Measurements from ENCODE around the gene FAM219A.

Gene FAM219A

GRCh38 chr9:34451135-34451534 lies 7.2 kb downstream of the FAM219A start:
- no peak for ATAC-seq
- no peak for TF ChIP-seq ZC3H10 (CRISPR knock-in tag; IDR thresholded peaks at IDR 0.05)
- no peak for TF ChIP-seq BACH2 (CRISPR knock-in tag; IDR thresholded peaks at IDR 0.05; ENCODE audit: borderline replicate concordance)

GRCh38 chr9:34450644-34451043 lies 7.7 kb downstream of the FAM219A start:
- no peak for ATAC-seq
- TF ChIP-seq POU6F1 (CRISPR knock-in tag; IDR thresholded peaks at IDR 0.05; ENCODE audit: borderline replicate concordance, low read depth) (no peak), ESRRG (CRISPR knock-in tag; IDR thresholded peaks at IDR 0.05) (no peak), OSR1 (CRISPR knock-in tag; IDR thresholded peaks at IDR 0.05) (no peak), ZNF70 (CRISPR knock-in tag; IDR thresholded peaks at IDR 0.05) (no peak), SNAI2 (CRISPR knock-in tag; IDR thresholded peaks at IDR 0.05) (no peak), ARNTL (CRISPR knock-in tag; IDR thresholded peaks at IDR 0.05; ENCODE audit: borderline replicate concordance, low read depth) (no peak), RARB (CRISPR knock-in tag; IDR thresholded peaks at IDR 0.05) (no peak), PPARA (CRISPR knock-in tag; IDR thresholded peaks at IDR 0.05; ENCODE audit: borderline replicate concordance) (no peak), ZC3H10 (CRISPR knock-in tag; IDR thresholded peaks at IDR 0.05) (no peak), TOX (CRISPR knock-in tag; IDR thresholded peaks at IDR 0.05; ENCODE audit: borderline replicate concordance) (no peak), BACH2 (CRISPR knock-in tag; IDR thresholded peaks at IDR 0.05; ENCODE audit: borderline replicate concordance) (no peak), ZFP3 (CRISPR knock-in tag; IDR thresholded peaks at IDR 0.05) (no peak), TCF4 (CRISPR knock-in tag; IDR thresholded peaks at IDR 0.05; ENCODE audit: borderline replicate concordance) (no peak), TSHZ2 (CRISPR knock-in tag; IDR thresholded peaks at IDR 0.05) (no peak), GLIS3 (CRISPR knock-in tag; IDR thresholded peaks at IDR 0.05) (no peak), ZFP30 (CRISPR knock-in tag; IDR thresholded peaks at IDR 0.05) (no peak)
- TF ChIP-seq, protein P1, sequence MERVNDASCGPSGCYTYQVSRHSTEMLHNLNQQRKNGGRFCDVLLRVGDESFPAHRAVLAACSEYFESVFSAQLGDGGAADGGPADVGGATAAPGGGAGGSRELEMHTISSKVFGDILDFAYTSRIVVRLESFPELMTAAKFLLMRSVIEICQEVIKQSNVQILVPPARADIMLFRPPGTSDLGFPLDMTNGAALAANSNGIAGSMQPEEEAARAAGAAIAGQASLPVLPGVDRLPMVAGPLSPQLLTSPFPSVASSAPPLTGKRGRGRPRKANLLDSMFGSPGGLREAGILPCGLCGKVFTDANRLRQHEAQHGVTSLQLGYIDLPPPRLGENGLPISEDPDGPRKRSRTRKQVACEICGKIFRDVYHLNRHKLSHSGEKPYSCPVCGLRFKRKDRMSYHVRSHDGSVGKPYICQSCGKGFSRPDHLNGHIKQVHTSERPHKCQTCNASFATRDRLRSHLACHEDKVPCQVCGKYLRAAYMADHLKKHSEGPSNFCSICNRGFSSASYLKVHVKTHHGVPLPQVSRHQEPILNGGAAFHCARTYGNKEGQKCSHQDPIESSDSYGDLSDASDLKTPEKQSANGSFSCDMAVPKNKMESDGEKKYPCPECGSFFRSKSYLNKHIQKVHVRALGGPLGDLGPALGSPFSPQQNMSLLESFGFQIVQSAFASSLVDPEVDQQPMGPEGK (CRISPR knock-in tag; IDR thresholded peaks at IDR 0.05; ENCODE audit: borderline replicate concordance), result no peak
- TF ChIP-seq, protein P2, sequence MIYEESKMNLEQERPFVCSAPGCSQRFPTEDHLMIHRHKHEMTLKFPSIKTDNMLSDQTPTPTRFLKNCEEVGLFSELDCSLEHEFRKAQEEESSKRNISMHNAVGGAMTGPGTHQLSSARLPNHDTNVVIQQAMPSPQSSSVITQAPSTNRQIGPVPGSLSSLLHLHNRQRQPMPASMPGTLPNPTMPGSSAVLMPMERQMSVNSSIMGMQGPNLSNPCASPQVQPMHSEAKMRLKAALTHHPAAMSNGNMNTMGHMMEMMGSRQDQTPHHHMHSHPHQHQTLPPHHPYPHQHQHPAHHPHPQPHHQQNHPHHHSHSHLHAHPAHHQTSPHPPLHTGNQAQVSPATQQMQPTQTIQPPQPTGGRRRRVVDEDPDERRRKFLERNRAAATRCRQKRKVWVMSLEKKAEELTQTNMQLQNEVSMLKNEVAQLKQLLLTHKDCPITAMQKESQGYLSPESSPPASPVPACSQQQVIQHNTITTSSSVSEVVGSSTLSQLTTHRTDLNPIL (CRISPR knock-in tag; IDR thresholded peaks at IDR 0.05; ENCODE audit: low read depth), result no peak

GRCh38 chr9:34446951-34447350 lies 11.4 kb downstream of the FAM219A start:
- no peak for ATAC-seq
- TF ChIP-seq TCF4 (CRISPR knock-in tag; IDR thresholded peaks at IDR 0.05; ENCODE audit: borderline replicate concordance), result no peak

DNA sequence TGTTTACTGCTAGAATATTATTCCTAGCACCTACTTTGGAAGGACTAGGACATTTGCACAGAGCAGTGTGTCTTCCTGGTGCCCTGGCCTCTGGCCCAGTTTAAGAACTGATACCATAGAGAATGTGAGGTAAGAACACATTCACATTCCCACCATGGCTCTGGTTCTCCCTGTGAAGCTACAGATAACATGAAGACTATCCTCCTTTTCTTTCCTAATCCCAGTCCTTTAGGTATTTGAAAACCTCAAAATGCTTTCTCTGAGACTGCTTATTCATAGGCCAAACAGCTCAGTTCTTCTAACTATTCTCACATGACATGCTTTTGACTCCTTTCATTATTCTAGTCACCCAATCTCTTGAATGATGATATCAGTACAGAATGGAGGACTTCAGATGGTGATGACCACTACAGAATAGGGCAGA lies 11.9 kb downstream of the FAM219A start:
- no peak; the same call in 2 of the 3 replicates for ATAC-seq
- TF ChIP-seq ESRRG (CRISPR knock-in tag; IDR thresholded peaks at IDR 0.05) (no peak), ISL1 (CRISPR knock-in tag; IDR thresholded peaks at IDR 0.05) (no peak), RARB (CRISPR knock-in tag; IDR thresholded peaks at IDR 0.05) (no peak), ZNF70 (CRISPR knock-in tag; IDR thresholded peaks at IDR 0.05) (no peak), ZNF8 (CRISPR knock-in tag; IDR thresholded peaks at IDR 0.05) (no peak), POU6F1 (CRISPR knock-in tag; IDR thresholded peaks at IDR 0.05; ENCODE audit: borderline replicate concordance, low read depth) (no peak), CSDC2 (CRISPR knock-in tag; IDR thresholded peaks at IDR 0.05) (no peak), ZFP30 (CRISPR knock-in tag; IDR thresholded peaks at IDR 0.05) (no peak), SNAI2 (CRISPR knock-in tag; IDR thresholded peaks at IDR 0.05) (no peak), GLIS3 (CRISPR knock-in tag; IDR thresholded peaks at IDR 0.05) (no peak), ZNF565 (CRISPR knock-in tag; conservative IDR thresholded peaks at IDR 0.05; ENCODE audit: low read depth) (no peak), ARNTL (CRISPR knock-in tag; IDR thresholded peaks at IDR 0.05; ENCODE audit: borderline replicate concordance, low read depth) (no peak)
- TF ChIP-seq, protein P1 (CRISPR knock-in tag; IDR thresholded peaks at IDR 0.05; ENCODE audit: borderline replicate concordance), result no peak

All from SK-N-SH treated with all-trans-retinoic acid at 6 μM for 48 hours (cell line).